ENCODE results near the gene LRP1B. TPM values are rescaled to one million over a fixed set of nuclear protein-coding genes. Genes with fewer than 3 reads are reported as not detected.

The LRP1B gene
- total RNA-seq, 1 experiment from 2014 or later, result 0.21 TPM

DNA sequence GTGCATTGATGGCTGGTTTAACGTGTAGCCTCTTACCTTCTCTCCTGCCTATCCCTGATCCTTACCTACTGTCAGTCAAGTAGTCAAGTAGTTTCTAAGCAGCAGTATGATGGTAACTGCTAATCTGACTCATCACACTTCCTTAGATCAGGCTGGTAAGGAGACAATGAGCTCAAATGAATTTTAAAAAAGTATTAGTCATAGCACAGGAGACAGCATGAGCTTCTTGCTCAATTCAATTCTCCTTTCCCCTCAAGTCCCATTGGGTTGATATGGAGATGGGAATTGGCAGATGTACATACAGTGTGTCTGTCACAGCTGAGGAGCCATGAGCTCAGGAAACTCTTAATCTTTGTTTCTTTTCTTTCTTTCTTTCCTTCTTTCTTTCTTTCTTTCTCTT is 799.7 kb downstream of the LRP1B start:
- Mint-ChIP-seq H3K4me1 (ENCODE audit: low read depth, unreplicated experiment) (no peaks in the 10 kb centered on the region), H3K4me3 (ENCODE audit: low read depth, unreplicated experiment) (no peak overlapping the region), H3K9me3 (ENCODE audit: low read depth, unreplicated experiment) (no peaks in the 10 kb centered on the region), H3K36me3 (ENCODE audit: insufficient read depth, unreplicated experiment) (no peaks in the 10 kb centered on the region), H3K27me3 (ENCODE audit: unreplicated experiment) (no peaks in the 10 kb centered on the region), H3K27ac (ENCODE audit: unreplicated experiment) (no peak overlapping the region)
- TF ChIP-seq, protein P1, sequence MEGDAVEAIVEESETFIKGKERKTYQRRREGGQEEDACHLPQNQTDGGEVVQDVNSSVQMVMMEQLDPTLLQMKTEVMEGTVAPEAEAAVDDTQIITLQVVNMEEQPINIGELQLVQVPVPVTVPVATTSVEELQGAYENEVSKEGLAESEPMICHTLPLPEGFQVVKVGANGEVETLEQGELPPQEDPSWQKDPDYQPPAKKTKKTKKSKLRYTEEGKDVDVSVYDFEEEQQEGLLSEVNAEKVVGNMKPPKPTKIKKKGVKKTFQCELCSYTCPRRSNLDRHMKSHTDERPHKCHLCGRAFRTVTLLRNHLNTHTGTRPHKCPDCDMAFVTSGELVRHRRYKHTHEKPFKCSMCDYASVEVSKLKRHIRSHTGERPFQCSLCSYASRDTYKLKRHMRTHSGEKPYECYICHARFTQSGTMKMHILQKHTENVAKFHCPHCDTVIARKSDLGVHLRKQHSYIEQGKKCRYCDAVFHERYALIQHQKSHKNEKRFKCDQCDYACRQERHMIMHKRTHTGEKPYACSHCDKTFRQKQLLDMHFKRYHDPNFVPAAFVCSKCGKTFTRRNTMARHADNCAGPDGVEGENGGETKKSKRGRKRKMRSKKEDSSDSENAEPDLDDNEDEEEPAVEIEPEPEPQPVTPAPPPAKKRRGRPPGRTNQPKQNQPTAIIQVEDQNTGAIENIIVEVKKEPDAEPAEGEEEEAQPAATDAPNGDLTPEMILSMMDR (IDR thresholded peaks at IDR 0.05; ENCODE audit: unreplicated experiment), result no peak
- intact Hi-C loops (cut with micrococcal nuclease; ENCODE audit: unreplicated experiment), result no loop called here
- DNase-seq, result no peak
- no TSS peak for BruUV-seq (replicated peaks)
- CTCF ChIA-PET, result interaction anchor here (1.2 kb wide), 1 partner anchor 12 kb away, joined by 5 read pairs; no protein-coding TSS in a partner anchor

DNA sequence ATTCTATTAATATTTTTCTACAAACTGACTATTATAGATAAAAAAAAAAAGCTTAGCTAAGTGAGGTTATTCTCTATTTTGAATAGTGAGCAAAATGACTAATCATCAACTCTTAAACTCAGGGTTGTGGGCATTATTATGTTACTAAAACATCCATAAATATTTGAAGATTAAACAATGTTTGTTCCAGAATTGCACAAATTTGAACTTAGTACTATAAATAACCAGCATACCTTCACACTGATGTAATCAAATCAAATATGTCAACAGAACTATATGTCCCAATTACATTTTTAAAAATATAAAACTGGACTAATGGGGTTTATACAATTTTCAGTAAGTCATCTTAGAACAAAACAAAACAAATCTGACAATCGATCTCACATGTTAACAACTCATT is 800.9 kb downstream of the LRP1B start:
- H3K36me3 Mint-ChIP-seq (ENCODE audit: insufficient read depth, unreplicated experiment), result no peaks in the 10 kb centered on the region
- TF ChIP-seq, protein P1 (IDR thresholded peaks at IDR 0.05; ENCODE audit: unreplicated experiment), result no peak
- CTCF ChIA-PET, result no interaction called here
- BruUV-seq (replicated peaks), result no TSS peak
- H3K4me1 Mint-ChIP-seq (ENCODE audit: low read depth, unreplicated experiment), result no peaks in the 10 kb centered on the region
- intact Hi-C loops (cut with micrococcal nuclease; ENCODE audit: unreplicated experiment), result no loop called here
- no peaks in the 10 kb centered on the region for H3K27me3 Mint-ChIP-seq (ENCODE audit: unreplicated experiment)
- no peak for DNase-seq
- no peaks in the 10 kb centered on the region for H3K9me3 Mint-ChIP-seq (ENCODE audit: low read depth, unreplicated experiment)
- H3K4me3 Mint-ChIP-seq (ENCODE audit: low read depth, unreplicated experiment), result no peak overlapping the region
- H3K27ac Mint-ChIP-seq (ENCODE audit: unreplicated experiment), result no peak overlapping the region

DNA sequence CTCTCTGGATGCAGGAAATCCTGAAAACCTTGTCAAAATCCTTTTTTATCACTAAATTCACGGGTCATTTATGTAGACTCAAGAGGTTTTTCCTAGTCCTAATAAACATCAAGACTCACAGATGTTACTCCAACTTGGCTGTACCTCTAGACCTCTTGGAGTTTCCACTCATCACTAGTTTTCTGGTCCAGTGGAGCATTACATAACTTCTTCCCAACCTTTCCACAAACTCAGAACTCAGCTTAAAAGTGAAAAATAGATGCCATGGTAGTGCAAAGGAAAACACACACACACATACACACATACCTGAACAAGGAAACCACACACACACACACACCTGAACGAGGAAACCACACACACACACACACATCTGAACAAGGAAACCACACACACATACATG is 807.2 kb downstream of the LRP1B start:
- DNase-seq, result no peak
- no peak overlapping the region for H3K4me3 Mint-ChIP-seq (ENCODE audit: low read depth, unreplicated experiment)
- no peaks in the 10 kb centered on the region for H3K27me3 Mint-ChIP-seq (ENCODE audit: unreplicated experiment)
- no peak overlapping the region for H3K27ac Mint-ChIP-seq (ENCODE audit: unreplicated experiment)
- CTCF ChIA-PET, result interaction anchor here (0.6 to 0.7 kb wide), 2 partner anchors 10 to 406 kb away, joined by 3 read pairs; no protein-coding TSS in a partner anchor
- BruUV-seq (replicated peaks), result no TSS peak
- no peaks in the 10 kb centered on the region for H3K9me3 Mint-ChIP-seq (ENCODE audit: low read depth, unreplicated experiment)
- no peaks in the 10 kb centered on the region for H3K36me3 Mint-ChIP-seq (ENCODE audit: insufficient read depth, unreplicated experiment)
- intact Hi-C loops (cut with micrococcal nuclease; ENCODE audit: unreplicated experiment), result no loop called here
- TF ChIP-seq, protein P1 (IDR thresholded peaks at IDR 0.05; ENCODE audit: unreplicated experiment), result no peak
- peaks cover 13% of the 10 kb centered on the region for H3K4me1 Mint-ChIP-seq (ENCODE audit: low read depth, unreplicated experiment)

DNA sequence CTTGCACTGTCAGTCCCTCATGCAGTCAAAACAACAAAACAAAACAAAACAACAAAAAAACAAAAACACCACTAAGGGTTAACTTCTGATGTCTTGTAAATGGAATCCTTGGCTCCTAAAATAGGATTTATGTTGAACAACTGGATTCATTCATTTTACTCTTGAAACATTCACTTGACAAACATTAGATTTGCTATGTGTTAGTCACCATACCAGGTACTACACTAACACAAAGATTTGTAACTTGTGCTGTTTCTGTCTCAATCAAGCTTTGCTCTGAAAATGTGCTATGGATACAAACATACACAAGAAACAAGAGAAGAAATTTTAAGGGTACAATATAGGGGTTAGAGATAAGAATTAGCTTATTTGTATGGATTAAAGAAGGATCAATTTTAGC is 812.8 kb downstream of the LRP1B start:
- Mint-ChIP-seq H3K27me3 (ENCODE audit: unreplicated experiment) (no peaks in the 10 kb centered on the region), H3K4me3 (ENCODE audit: low read depth, unreplicated experiment) (no peak overlapping the region), H3K9me3 (ENCODE audit: low read depth, unreplicated experiment) (peaks cover 4% of the 10 kb centered on the region), H3K4me1 (ENCODE audit: low read depth, unreplicated experiment) (peaks cover 27% of the 10 kb centered on the region), H3K27ac (ENCODE audit: unreplicated experiment) (peak overlapping the region; percentile 95), H3K36me3 (ENCODE audit: insufficient read depth, unreplicated experiment) (no peaks in the 10 kb centered on the region)
- intact Hi-C loops (cut with micrococcal nuclease; ENCODE audit: unreplicated experiment), result loop anchor here (2.0 kb wide), 1 partner anchor 239 kb away; no protein-coding TSS in a partner anchor
- TF ChIP-seq, protein P1 (IDR thresholded peaks at IDR 0.05; ENCODE audit: unreplicated experiment), result no peak
- no TSS peak for BruUV-seq (replicated peaks)
- no peak for DNase-seq
- CTCF ChIA-PET, result no interaction called here
